Glutamatergic neuron (in vitro differentiated cells): ENCODE data around the gene GJD4. TPM values are rescaled to one million over a fixed set of nuclear protein-coding genes. Genes with fewer than 3 reads are reported as not detected.

Source experiments
- DNase-seq: peaks from one replicate; pipeline ENCODE4 v3.0.0; 2022
- H3K27ac Mint-ChIP-seq: one replicate; pipeline ENCODE4 v1.8.0; 2020; ENCODE audit warnings: mild to moderate bottlenecking, mixed read lengths, inconsistent platforms; ENCODE audit not compliant: unreplicated experiment
- H3K27me3 Mint-ChIP-seq: one replicate; pipeline ENCODE4 v1.8.0; 2020; ENCODE audit warnings: mild to moderate bottlenecking, moderate library complexity, mixed read lengths, inconsistent platforms; ENCODE audit not compliant: unreplicated experiment
- H3K36me3 Mint-ChIP-seq: one replicate; pipeline ENCODE4 v1.8.0; 2020; ENCODE audit warnings: mild to moderate bottlenecking, mixed read lengths, inconsistent platforms; ENCODE audit not compliant: unreplicated experiment
- H3K4me1 Mint-ChIP-seq: one replicate; pipeline ENCODE4 v1.8.0; 2020; ENCODE audit warnings: mild to moderate bottlenecking, low read depth, mixed read lengths, inconsistent platforms; ENCODE audit not compliant: unreplicated experiment
- H3K4me3 Mint-ChIP-seq: one replicate; pipeline ENCODE4 v1.8.0; 2020; ENCODE audit warnings: mild to moderate bottlenecking, mixed read lengths, inconsistent platforms; ENCODE audit not compliant: unreplicated experiment
- H3K9me3 Mint-ChIP-seq: one replicate; pipeline ENCODE4 v1.8.0; 2020; ENCODE audit warnings: mild to moderate bottlenecking, moderate library complexity, mixed read lengths, inconsistent platforms; ENCODE audit not compliant: unreplicated experiment
- CTCF ChIP-seq: fragments of 200-600 bp; sonication (generic); IDR thresholded peaks from one replicate; pipeline ENCODE4 v1.5.0; 2021; ENCODE audit not compliant: partially characterized antibody, unreplicated experiment
- total RNA-seq: library from RNA; stranded (reverse); fragmentation: NEBNext Ultra II Directional; extraction: Animal tissue kit (Norgen Biotek cat#: 25700); gene quantifications from one replicate; pipeline ENCODE4 v1.2.1, GENCODE V29; 2021; ENCODE audit not compliant: unreplicated experiment

Gene GJD4
- total RNA-seq, 1 donor from 2014 or later, result not detected

GRCh38 chr10:35584946-35585345 lies 20.2 kb upstream of the GJD4 start:
- Mint-ChIP-seq H3K36me3 (no peaks in the 10 kb centered on the region), H3K4me1 (peaks cover 2% of the 10 kb centered on the region), H3K27ac (no peak overlapping the region), H3K27me3 (peaks cover 3% of the 10 kb centered on the region), H3K9me3 (peaks cover 3% of the 10 kb centered on the region), H3K4me3 (no peak overlapping the region)
- DNase-seq, result no peak
- no peak for TF ChIP-seq CTCF

GRCh38 chr10:35585356-35585755 lies 19.8 kb upstream of the GJD4 start:
- TF ChIP-seq CTCF, result no peak
- Mint-ChIP-seq H3K4me1 (peaks cover 2% of the 10 kb centered on the region), H3K27ac (no peak overlapping the region), H3K27me3 (peaks cover 3% of the 10 kb centered on the region), H3K4me3 (no peak overlapping the region), H3K36me3 (no peaks in the 10 kb centered on the region), H3K9me3 (peaks cover 3% of the 10 kb centered on the region)
- DNase-seq, result no peak

- peaks cover 3% of the 10 kb centered on the region for H3K27me3 Mint-ChIP-seq
- H3K4me3 Mint-ChIP-seq, result no peak overlapping the region
- H3K27ac Mint-ChIP-seq, result no peak overlapping the region
- DNase-seq, result no peak
- H3K4me1 Mint-ChIP-seq, result peaks cover 2% of the 10 kb centered on the region
- H3K9me3 Mint-ChIP-seq, result peaks cover 3% of the 10 kb centered on the region
- no peak for TF ChIP-seq CTCF
- peaks cover 4% of the 10 kb centered on the region for H3K36me3 Mint-ChIP-seq
Measured at GRCh38 chr10:35585903-35586535, 19.1 kb upstream of the GJD4 start.

- Mint-ChIP-seq H3K27ac (no peak overlapping the region), H3K4me1 (peaks cover 2% of the 10 kb centered on the region), H3K4me3 (no peak overlapping the region), H3K9me3 (peaks cover 5% of the 10 kb centered on the region), H3K27me3 (peaks cover 3% of the 10 kb centered on the region), H3K36me3 (peaks cover 14% of the 10 kb centered on the region)
- DNase-seq, result no peak
- TF ChIP-seq CTCF, result no peak
Measured at GRCh38 chr10:35588836-35589235, 16.3 kb upstream of the GJD4 start.

GRCh38 chr10:35592441-35592840 lies 12.7 kb upstream of the GJD4 start:
- no peak overlapping the region for H3K4me3 Mint-ChIP-seq
- peaks cover 14% of the 10 kb centered on the region for H3K36me3 Mint-ChIP-seq
- H3K27ac Mint-ChIP-seq, result no peak overlapping the region
- no peaks in the 10 kb centered on the region for H3K4me1 Mint-ChIP-seq
- peaks cover 4% of the 10 kb centered on the region for H3K9me3 Mint-ChIP-seq
- no peak for DNase-seq
- peaks cover 2% of the 10 kb centered on the region for H3K27me3 Mint-ChIP-seq
- TF ChIP-seq CTCF, result no peak
